ENCODE data around the gene PDSS1. TPM values are rescaled to one million over a fixed set of nuclear protein-coding genes. Genes with fewer than 3 reads are reported as not detected.
"Not testable (repeated sequence)": the region's sequence is repeated elsewhere in the genome, so short reads cannot be mapped to it uniquely, and the experiment has no call there.

The PDSS1 gene
- total RNA-seq, 2 donors from 2014 or later = 7.7 to 10.9 TPM

GRCh38 chr10:26681076-26681475 lies 16.4 kb upstream of the PDSS1 start:
- Mint-ChIP-seq H3K27ac (no peak overlapping the region), H3K36me3 (ENCODE audit: low read depth) (no peaks in the 10 kb centered on the region), H3K4me1 (peaks cover 4% of the 10 kb centered on the region), H3K9me3 (peaks cover 1% of the 10 kb centered on the region), H3K27me3 (ENCODE audit: insufficient read depth) (peaks cover 3% of the 10 kb centered on the region), H3K4me3 (no peak overlapping the region)
- Histone ChIP-seq H3K36me3 (ENCODE audit: control insufficient read depth, insufficient read depth, low read length) (no peaks in the 10 kb centered on the region), H3K9me3 (ENCODE audit: control insufficient read depth, low read length) (no peaks in the 10 kb centered on the region), H3K27ac (ENCODE audit: low read depth, low read length) (no peak overlapping the region), H3K27me3 (ENCODE audit: control insufficient read depth, insufficient read depth, low read length, poor library complexity, severe bottlenecking) (no peaks in the 10 kb centered on the region), H3K4me3 (ENCODE audit: low read length) (no peak overlapping the region), H3K9ac (ENCODE audit: extremely low read depth, low read length, poor library complexity, severe bottlenecking) (no peak overlapping the region), H3K4me1 (ENCODE audit: control insufficient read depth, insufficient read depth, low read length) (no peaks in the 10 kb centered on the region)
- WGBS, 2 experiments (ENCODE audit: insufficient coverage in 1 of 2, insufficient read length in 1 of 2) = no CpG with 5 or more reads among the region's 1 CpG
- no peak for DNase-seq
- TF ChIP-seq CTCF (conservative IDR thresholded peaks at IDR 0.05) = no peak

DNA sequence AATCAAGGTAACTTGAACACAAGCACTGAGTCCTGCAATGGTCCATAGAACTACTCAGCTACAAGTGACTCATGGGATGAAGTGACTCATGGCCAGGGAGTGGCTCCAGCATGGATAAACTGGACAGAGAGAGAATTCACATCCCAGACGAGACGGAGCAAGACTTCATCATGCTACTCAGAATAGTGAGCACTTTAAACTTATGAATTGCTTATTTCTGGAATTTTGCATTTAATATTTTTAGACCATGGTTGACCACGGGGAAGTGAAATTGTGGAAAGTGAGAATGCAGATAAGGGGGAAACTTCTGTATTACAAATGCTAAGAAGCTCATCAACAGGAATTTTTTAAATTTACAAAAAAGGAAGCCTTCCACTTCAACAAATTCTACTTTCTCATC lies 15.5 kb upstream of the PDSS1 start:
- DNase-seq; H3K27ac Mint-ChIP-seq; H3K9me3 ChIP-seq (ENCODE audit: control insufficient read depth, low read length); H3K4me3 ChIP-seq (ENCODE audit: low read length); H3K4me1 Mint-ChIP-seq; H3K9ac ChIP-seq (ENCODE audit: extremely low read depth, low read length, poor library complexity, severe bottlenecking); H3K27me3 ChIP-seq (ENCODE audit: control insufficient read depth, insufficient read depth, low read length, poor library complexity, severe bottlenecking); H3K27ac ChIP-seq (ENCODE audit: low read depth, low read length); H3K36me3 Mint-ChIP-seq (ENCODE audit: low read depth); H3K4me1 ChIP-seq (ENCODE audit: control insufficient read depth, insufficient read depth, low read length); H3K9me3 Mint-ChIP-seq; H3K27me3 Mint-ChIP-seq (ENCODE audit: insufficient read depth); H3K36me3 ChIP-seq (ENCODE audit: control insufficient read depth, insufficient read depth, low read length); H3K4me3 Mint-ChIP-seq: not testable (repeated sequence)
- 75% methylated on average over 3 of the region's 3 CpGs; no CpG with 5 or more reads in 1 of the 2 experiments for WGBS, 2 experiments (ENCODE audit: insufficient coverage in 1 of 2, insufficient read length in 1 of 2)

DNA sequence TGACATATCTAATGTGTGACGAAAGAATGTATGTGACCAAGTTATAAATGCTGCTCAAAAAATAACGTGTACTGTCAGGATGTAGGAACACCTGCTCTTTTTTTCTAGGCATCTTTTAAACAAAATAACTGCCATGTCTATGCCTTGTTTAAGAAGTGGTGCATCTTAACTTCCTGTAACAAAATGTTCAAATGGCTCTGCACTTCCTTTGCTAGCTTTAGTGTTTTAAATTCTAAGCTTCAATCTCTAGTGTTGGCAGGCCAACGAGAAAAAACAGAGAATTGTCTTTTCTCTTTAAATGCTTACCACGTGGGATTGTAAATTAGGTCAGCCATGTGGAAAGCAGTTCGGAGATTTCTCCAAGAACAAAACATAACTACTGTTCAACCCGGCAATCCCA lies 14.6 kb upstream of the PDSS1 start:
- H3K27me3 Mint-ChIP-seq (ENCODE audit: insufficient read depth) = peaks cover 3% of the 10 kb centered on the region
- no peak overlapping the region for H3K4me3 Mint-ChIP-seq
- 79 to 84% methylated on average over 3 to 6 of the region's 6 CpGs for WGBS, 2 experiments (ENCODE audit: insufficient coverage in 1 of 2, insufficient read length in 1 of 2)
- H3K27ac ChIP-seq (ENCODE audit: low read depth, low read length) = no peak overlapping the region
- no peak overlapping the region for H3K4me3 ChIP-seq (ENCODE audit: low read length)
- no peak overlapping the region for H3K27ac Mint-ChIP-seq
- DNase-seq = no peak
- H3K9me3 ChIP-seq (ENCODE audit: control insufficient read depth, low read length) = no peaks in the 10 kb centered on the region
- no peaks in the 10 kb centered on the region for H3K4me1 ChIP-seq (ENCODE audit: control insufficient read depth, insufficient read depth, low read length)
- H3K36me3 Mint-ChIP-seq (ENCODE audit: low read depth) = no peaks in the 10 kb centered on the region
- no peak for TF ChIP-seq CTCF (conservative IDR thresholded peaks at IDR 0.05)
- no peak overlapping the region for H3K9ac ChIP-seq (ENCODE audit: extremely low read depth, low read length, poor library complexity, severe bottlenecking)
- H3K9me3 Mint-ChIP-seq = no peaks in the 10 kb centered on the region
- H3K36me3 ChIP-seq (ENCODE audit: control insufficient read depth, insufficient read depth, low read length) = no peaks in the 10 kb centered on the region
- H3K4me1 Mint-ChIP-seq = peaks cover 4% of the 10 kb centered on the region
- H3K27me3 ChIP-seq (ENCODE audit: control insufficient read depth, insufficient read depth, low read length, poor library complexity, severe bottlenecking) = no peaks in the 10 kb centered on the region

- H3K27me3 ChIP-seq (ENCODE audit: control insufficient read depth, insufficient read depth, low read length, poor library complexity, severe bottlenecking); DNase-seq; H3K4me3 ChIP-seq (ENCODE audit: low read length); H3K9ac ChIP-seq (ENCODE audit: extremely low read depth, low read length, poor library complexity, severe bottlenecking); H3K27ac Mint-ChIP-seq; H3K36me3 Mint-ChIP-seq (ENCODE audit: low read depth); H3K27ac ChIP-seq (ENCODE audit: low read depth, low read length); H3K9me3 Mint-ChIP-seq; H3K36me3 ChIP-seq (ENCODE audit: control insufficient read depth, insufficient read depth, low read length); H3K27me3 Mint-ChIP-seq (ENCODE audit: insufficient read depth); H3K4me3 Mint-ChIP-seq; H3K9me3 ChIP-seq (ENCODE audit: control insufficient read depth, low read length); H3K4me1 Mint-ChIP-seq; H3K4me1 ChIP-seq (ENCODE audit: control insufficient read depth, insufficient read depth, low read length): not testable (repeated sequence)
- WGBS, 2 experiments (ENCODE audit: insufficient coverage in 1 of 2, insufficient read length in 1 of 2) = 43 to 45% methylated on average over 4 to 6 of the region's 6 CpGs
- peak; percentile 81 for TF ChIP-seq CTCF (conservative IDR thresholded peaks at IDR 0.05)
Observed at GRCh38 chr10:26684667-26685264, 12.7 kb upstream of the PDSS1 start.

Measured in endodermal cell (in vitro differentiated cells).